Measurements from ENCODE around the gene SMCHD1. TPM values are rescaled to one million over a fixed set of nuclear protein-coding genes. Genes with fewer than 3 reads are reported as not detected.

Gene SMCHD1
- polyA plus RNA-seq, 1 experiment: 10.5 TPM

DNA sequence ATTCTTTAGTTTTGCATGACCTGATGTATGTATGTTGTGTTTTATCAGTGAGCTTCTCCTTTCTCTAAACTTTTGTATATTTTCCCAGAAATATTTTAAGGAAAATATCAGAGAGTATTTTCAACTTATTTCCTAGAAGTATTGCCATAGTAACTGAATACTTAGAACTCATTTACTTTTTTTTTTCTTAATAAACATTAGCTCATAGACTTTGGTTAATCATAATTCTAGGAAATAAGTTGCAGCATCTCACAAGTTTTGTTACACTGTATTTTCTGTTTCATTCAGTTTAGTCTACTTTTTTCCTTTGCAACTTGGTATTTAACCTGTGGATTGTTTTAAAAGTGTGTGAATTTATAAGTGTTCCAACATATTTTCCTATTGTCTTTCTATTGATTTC lies 27.5 kb downstream of the SMCHD1 start:
- Histone ChIP-seq H3K27me3 (ENCODE audit: control insufficient read depth, insufficient read depth, low read length) (no peaks in the 10 kb centered on the region), H3K4me3 (ENCODE audit: low read depth, low read length) (no peak overlapping the region), H3K36me3 (ENCODE audit: control insufficient read depth, insufficient read depth, low read length) (no peaks in the 10 kb centered on the region)
- DNase-seq (ENCODE audit: low read depth): no peak
- TF ChIP-seq, protein P1, sequence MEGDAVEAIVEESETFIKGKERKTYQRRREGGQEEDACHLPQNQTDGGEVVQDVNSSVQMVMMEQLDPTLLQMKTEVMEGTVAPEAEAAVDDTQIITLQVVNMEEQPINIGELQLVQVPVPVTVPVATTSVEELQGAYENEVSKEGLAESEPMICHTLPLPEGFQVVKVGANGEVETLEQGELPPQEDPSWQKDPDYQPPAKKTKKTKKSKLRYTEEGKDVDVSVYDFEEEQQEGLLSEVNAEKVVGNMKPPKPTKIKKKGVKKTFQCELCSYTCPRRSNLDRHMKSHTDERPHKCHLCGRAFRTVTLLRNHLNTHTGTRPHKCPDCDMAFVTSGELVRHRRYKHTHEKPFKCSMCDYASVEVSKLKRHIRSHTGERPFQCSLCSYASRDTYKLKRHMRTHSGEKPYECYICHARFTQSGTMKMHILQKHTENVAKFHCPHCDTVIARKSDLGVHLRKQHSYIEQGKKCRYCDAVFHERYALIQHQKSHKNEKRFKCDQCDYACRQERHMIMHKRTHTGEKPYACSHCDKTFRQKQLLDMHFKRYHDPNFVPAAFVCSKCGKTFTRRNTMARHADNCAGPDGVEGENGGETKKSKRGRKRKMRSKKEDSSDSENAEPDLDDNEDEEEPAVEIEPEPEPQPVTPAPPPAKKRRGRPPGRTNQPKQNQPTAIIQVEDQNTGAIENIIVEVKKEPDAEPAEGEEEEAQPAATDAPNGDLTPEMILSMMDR (IDR thresholded peaks at IDR 0.05; ENCODE audit: insufficient read depth, low read depth, low read length): no peak
- ChIA-PET POLR2A (no interaction called here), CTCF (interaction anchor here (0.7 kb wide), 1 partner anchor 10 kb away, joined by 4 read pairs; no protein-coding TSS in a partner anchor)

DNA sequence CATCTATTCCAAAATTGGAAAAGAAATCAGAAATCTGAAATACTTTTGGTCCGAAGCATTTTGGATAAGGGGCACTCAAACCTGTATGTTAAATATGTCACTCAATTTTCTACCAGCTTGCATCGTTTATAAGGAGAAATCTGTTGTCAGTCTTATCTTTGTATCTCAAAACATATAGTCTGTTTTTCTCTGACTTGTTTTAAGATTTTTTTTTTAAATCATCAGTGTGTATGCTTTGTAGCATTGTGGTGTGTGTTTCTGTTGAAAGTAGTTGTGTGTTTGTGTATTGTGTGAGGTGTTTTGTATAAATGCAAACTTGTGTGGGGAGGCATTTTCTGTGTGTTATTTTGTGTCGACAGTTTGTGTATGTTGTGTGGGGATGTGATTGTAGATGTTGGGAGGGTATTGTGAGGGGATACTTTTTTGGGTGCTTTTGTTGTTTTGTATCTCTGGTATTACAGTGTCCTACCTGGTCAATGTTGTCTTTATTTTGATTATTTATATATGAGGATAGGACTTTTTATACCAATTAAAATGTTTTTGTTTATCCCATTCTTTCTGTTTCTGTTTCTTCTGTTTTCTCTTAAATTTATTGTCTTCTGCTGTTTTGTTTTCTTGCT lies 30.9 kb downstream of the SMCHD1 start:
- DNase-seq (ENCODE audit: low read depth): no peak
- Histone ChIP-seq H3K27me3 (ENCODE audit: control insufficient read depth, insufficient read depth, low read length) (no peaks in the 10 kb centered on the region), H3K4me3 (ENCODE audit: low read depth, low read length) (no peak overlapping the region), H3K36me3 (ENCODE audit: control insufficient read depth, insufficient read depth, low read length) (no peaks in the 10 kb centered on the region; the same call in 1 of the 2 replicates)
- ChIA-PET CTCF (interaction anchor here (0.6 kb wide), 1 partner anchor 460 kb away, joined by 3 read pairs; no protein-coding TSS in a partner anchor), POLR2A (no interaction called here)
- TF ChIP-seq, protein P1 (IDR thresholded peaks at IDR 0.05; ENCODE audit: insufficient read depth, low read depth, low read length): no peak

DNA sequence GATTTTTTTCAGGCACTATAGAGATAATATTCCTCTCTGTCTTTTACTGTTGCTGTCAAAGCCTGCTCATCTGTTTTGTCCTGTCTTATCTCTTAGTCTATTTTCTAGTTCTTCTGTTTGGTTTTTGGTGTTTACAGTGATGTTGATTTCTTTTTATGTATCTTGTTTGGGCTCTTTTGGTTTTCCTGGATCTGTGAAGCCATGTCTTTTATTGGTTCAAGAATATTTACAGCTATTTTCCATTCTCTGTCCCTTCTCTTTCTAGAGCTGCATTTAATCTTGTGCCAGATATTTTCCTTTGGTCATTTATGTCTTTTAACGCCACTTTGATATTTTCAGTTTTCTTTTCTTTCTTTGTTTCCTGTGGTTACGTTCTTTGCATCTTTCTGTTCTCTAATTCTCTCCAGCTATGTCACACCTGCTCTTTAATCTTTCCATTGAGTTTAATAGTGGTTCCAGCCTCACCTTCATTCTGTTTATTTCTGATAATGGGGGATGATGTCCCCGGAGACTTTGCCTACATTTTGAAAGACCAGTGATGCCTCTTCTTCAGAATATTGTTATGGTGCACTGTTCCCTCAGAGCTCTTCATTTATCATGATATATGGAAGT lies 32.0 kb downstream of the SMCHD1 start:
- Histone ChIP-seq H3K27me3 (ENCODE audit: control insufficient read depth, insufficient read depth, low read length) (no peaks in the 10 kb centered on the region), H3K36me3 (ENCODE audit: control insufficient read depth, insufficient read depth, low read length) (no peaks in the 10 kb centered on the region; the same call in 1 of the 2 replicates), H3K4me3 (ENCODE audit: low read depth, low read length) (no peak overlapping the region)
- DNase-seq (ENCODE audit: low read depth): no peak
- TF ChIP-seq, protein P1 (IDR thresholded peaks at IDR 0.05; ENCODE audit: insufficient read depth, low read depth, low read length): no peak
- ChIA-PET CTCF (interaction anchor here (0.8 to 0.9 kb wide), 2 partner anchors 13 kb away, joined by 4 read pairs; no protein-coding TSS in a partner anchor), POLR2A (interaction anchor here (0.6 kb wide), 1 partner anchor 13 kb away, joined by 4 read pairs; no protein-coding TSS in a partner anchor)

DNA sequence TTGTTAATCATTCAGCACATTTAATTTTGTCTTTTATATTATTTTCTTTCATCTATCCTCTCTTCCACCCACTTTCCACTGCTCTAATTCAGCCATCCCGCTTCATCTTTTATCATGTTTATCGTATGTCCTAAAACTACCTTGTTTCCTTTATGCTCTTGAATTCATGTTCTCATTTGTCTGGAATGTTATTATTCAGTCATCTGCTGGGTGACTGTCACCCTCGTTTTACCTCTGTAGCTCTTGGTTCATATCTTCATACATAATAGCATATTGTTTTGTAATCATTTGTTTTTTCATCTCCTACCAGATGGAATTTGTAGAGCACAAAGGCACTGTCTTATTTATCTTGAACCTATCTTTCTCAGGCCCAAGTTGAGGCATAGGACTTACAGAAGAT lies 37.0 kb downstream of the SMCHD1 start:
- TF ChIP-seq, protein P1 (IDR thresholded peaks at IDR 0.05; ENCODE audit: insufficient read depth, low read depth, low read length): no peak
- DNase-seq (ENCODE audit: low read depth): no peak
- no peak overlapping the region for H3K4me3 ChIP-seq (ENCODE audit: low read depth, low read length)

DNA sequence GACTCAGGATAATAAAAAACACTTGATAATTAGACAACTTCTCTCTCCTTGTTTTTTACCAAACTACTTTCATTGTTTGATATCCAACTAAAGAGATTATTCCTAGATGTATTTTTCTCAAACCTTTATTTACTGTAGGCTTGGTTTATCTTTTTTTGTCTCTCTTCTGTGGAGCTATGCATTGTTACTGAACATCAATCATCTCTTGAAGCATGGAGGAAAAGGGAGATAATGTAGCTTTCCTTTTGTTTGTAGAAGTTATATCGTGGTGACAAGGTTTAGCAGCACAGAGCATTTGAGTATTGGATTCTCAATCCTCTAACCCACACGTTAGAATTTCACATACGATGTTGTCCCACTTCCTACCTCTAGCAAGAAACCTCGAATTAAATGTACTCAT lies 41.7 kb downstream of the SMCHD1 start:
- H3K27me3 ChIP-seq (ENCODE audit: control insufficient read depth, insufficient read depth, low read length): no peaks in the 10 kb centered on the region
- peaks cover 2% of the 10 kb centered on the region; the same call in 1 of the 2 replicates for H3K36me3 ChIP-seq (ENCODE audit: control insufficient read depth, insufficient read depth, low read length)
- DNase-seq (ENCODE audit: low read depth): no peak
- POLR2A ChIA-PET: no interaction called here
- TF ChIP-seq, protein P1 (IDR thresholded peaks at IDR 0.05; ENCODE audit: insufficient read depth, low read depth, low read length): no peak
- H3K4me3 ChIP-seq (ENCODE audit: low read depth, low read length): no peak overlapping the region
- CTCF ChIA-PET: no interaction called here

More for the DNA sequence above, 37.0 kb downstream of the SMCHD1 start:
- peaks cover 2% of the 10 kb centered on the region for H3K36me3 ChIP-seq (ENCODE audit: control insufficient read depth, insufficient read depth, low read length)
- ChIA-PET CTCF (interaction anchor here (0.6 to 1.1 kb wide), 2 partner anchors 9 to 12 kb away, joined by 3 to 4 read pairs; no protein-coding TSS in a partner anchor), POLR2A (no interaction called here)
- no peaks in the 10 kb centered on the region for H3K27me3 ChIP-seq (ENCODE audit: control insufficient read depth, insufficient read depth, low read length)

All from BJ (cell line).